Peyer's patch (tissue), 4 donors: Measurements from ENCODE around the gene CLK2. TPM values are rescaled to one million over a fixed set of nuclear protein-coding genes. Genes with fewer than 3 reads are reported as not detected.
"Not testable (repeated sequence)": the region's sequence is repeated elsewhere in the genome, so short reads cannot be mapped to it uniquely, and the experiment has no call there.

ENCODE experiments used
- DNase-seq, 3 donors: peaks; one replicate each; pipeline ENCODE4 v3.0.0-alpha.2; 2017 to 2019
- H3K27ac ChIP-seq, 4 donors: fragments of 200-600 bp; sonication (generic); one replicate each; pipeline ENCODE4 v1.5.1; 2016 to 2019
- H3K27me3 ChIP-seq, 2 donors: fragments of 200-600 bp; sonication (generic); one replicate each; pipeline ENCODE4 v1.5.1; 2019
- H3K36me3 ChIP-seq, 3 donors: fragments of 200-600 bp; sonication (generic); one replicate each; pipeline ENCODE4 v1.5.1; 2016 to 2019
- H3K4me1 ChIP-seq, 4 donors: fragments of 200-600 bp; sonication (generic); one replicate each; pipeline ENCODE4 v1.5.1; 2016 to 2019
- H3K4me3 ChIP-seq, 4 donors: fragments of 200-600 bp; sonication (generic); 1 replicate in 3 of 4; 2 replicates in 1 of 4; pipeline ENCODE4 v1.5.1; 2016 to 2019; ENCODE audit warnings: mild to moderate bottlenecking in 1 of 4
- H3K9me3 ChIP-seq, 4 donors: fragments of 200-600 bp; sonication (generic); one replicate each; pipeline ENCODE4 v1.5.1; 2016 to 2019; ENCODE audit warnings: mild to moderate bottlenecking in 1 of 4
- POLR2A ChIP-seq, 2 donors: fragments of 450-650 bp; IDR thresholded peaks; one replicate each; pipeline ENCODE4 v1.5.1; 2017; ENCODE audit warnings: antibody characterized with exemption in 2 of 2, mild to moderate bottlenecking in 2 of 2, moderate library complexity in 2 of 2
- total RNA-seq, 4 donors: library from RNA; depleted of rRNA; stranded (reverse); fragments of >200 nt; gene quantifications; one replicate each; pipeline ENCODE4 v1.1.0, GENCODE V29; 2016
- TF ChIP-seq, protein P1 (sequence below), 6 experiments: fragments of 450-650 bp in 4 of 6; fragments of 200-600 bp in 2 of 6; sonication (generic) in 1 of 6; IDR thresholded peaks; one replicate each; pipeline ENCODE4 v1.5.1; 2017 to 2019; ENCODE audit warnings: antibody characterized with exemption in 6 of 6, mild to moderate bottlenecking in 3 of 6, moderate library complexity in 1 of 6

CLK2 gene
- total RNA-seq, 4 donors from 2014 or later = 44.7 to 125 (median 98.5) TPM

DNA sequence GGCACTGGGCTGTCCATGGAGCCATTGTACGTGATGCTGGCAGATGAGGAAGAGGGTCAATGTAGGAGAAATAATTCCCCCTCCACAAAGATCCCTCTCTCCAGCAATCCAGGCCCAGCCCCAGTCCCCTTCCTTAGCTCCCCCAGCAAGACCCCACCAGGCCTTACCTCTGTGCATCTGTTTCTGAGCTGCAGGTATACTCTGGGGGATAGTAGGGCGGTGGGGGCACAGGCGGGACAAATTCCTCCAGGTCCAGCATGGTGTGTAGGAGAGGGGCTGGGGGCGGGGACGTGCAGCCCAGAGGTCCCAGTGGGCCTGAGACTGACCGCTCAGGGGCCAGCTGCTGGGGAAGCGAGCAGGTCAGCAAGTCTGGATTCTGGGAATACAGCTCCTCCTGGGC, 21.7 kb downstream of the CLK2 start:
- H3K27me3 ChIP-seq = no peaks in the 10 kb centered on the region
- no peak overlapping the region for H3K27ac ChIP-seq
- no peaks in the 10 kb centered on the region for H3K9me3 ChIP-seq
- peaks cover 4 to 27% (median 17%) of the 10 kb centered on the region in 4 donors for H3K4me1 ChIP-seq
- TF ChIP-seq, protein P1, sequence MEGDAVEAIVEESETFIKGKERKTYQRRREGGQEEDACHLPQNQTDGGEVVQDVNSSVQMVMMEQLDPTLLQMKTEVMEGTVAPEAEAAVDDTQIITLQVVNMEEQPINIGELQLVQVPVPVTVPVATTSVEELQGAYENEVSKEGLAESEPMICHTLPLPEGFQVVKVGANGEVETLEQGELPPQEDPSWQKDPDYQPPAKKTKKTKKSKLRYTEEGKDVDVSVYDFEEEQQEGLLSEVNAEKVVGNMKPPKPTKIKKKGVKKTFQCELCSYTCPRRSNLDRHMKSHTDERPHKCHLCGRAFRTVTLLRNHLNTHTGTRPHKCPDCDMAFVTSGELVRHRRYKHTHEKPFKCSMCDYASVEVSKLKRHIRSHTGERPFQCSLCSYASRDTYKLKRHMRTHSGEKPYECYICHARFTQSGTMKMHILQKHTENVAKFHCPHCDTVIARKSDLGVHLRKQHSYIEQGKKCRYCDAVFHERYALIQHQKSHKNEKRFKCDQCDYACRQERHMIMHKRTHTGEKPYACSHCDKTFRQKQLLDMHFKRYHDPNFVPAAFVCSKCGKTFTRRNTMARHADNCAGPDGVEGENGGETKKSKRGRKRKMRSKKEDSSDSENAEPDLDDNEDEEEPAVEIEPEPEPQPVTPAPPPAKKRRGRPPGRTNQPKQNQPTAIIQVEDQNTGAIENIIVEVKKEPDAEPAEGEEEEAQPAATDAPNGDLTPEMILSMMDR (IDR thresholded peaks at IDR 0.05) = no peak
- no peak for TF ChIP-seq POLR2A (IDR thresholded peaks at IDR 0.05)
- DNase-seq = no peak
- H3K4me3 ChIP-seq = no peak overlapping the region
- H3K36me3 ChIP-seq = peaks cover 0 to 8% (median 0%) of the 10 kb centered on the region in 3 donors

DNA sequence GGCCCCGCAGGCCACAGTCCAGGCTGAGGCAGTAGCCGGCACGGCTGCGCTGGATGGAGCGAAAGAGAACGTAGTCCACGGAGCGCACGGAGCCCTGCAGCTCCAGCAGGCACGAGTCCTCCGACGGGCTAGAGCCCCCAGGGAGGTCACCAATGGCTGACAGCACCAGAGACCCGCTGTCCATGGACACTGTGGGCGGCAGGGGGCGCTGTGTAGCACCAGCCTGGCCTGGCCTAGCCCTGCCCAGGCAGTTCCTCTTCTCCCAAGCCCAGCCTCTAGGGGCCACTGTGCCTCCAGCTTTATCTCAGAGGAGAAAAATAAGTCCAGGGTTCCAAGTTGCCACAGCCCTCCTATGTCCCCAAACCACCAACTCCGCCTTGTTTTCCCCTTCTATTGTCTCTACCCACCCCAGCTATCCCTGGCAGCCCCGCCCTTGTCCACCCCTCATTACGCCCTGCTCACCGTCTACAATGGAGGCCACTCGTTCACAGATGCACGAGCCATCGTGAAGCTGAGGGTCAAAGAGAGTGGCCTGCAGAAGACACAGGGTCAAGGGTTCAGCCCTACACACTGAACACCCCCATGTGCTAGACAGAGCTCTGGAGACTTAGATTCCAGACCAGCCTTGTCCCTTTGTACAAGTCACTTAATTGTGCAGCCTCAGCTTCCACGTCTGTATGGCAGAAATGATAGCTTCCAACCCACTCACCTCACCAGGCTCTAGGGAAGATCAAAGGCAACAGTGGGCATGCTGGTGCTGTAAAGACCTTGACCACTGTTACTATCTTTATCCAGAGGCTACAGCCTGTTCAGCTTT, 22.5 kb downstream of the CLK2 start:
- no peaks in the 10 kb centered on the region for H3K9me3 ChIP-seq
- H3K27ac ChIP-seq = peak overlapping the region in 3 of 4 donors; percentile 29 to 68 (median 37)
- H3K4me1 ChIP-seq = peaks cover 1 to 27% (median 17%) of the 10 kb centered on the region in 4 donors
- peaks cover 0 to 8% (median 0%) of the 10 kb centered on the region in 3 donors for H3K36me3 ChIP-seq
- no peaks in the 10 kb centered on the region for H3K27me3 ChIP-seq
- H3K4me3 ChIP-seq = peak overlapping the region; percentile 33 to 50 (median 43)
- peak; percentile 91 to 96 (median 95) for DNase-seq
- TF ChIP-seq, protein P1 (IDR thresholded peaks at IDR 0.05) = peak; percentile 99 to 100 (median 100)
- TF ChIP-seq POLR2A (IDR thresholded peaks at IDR 0.05) = no peak

DNA sequence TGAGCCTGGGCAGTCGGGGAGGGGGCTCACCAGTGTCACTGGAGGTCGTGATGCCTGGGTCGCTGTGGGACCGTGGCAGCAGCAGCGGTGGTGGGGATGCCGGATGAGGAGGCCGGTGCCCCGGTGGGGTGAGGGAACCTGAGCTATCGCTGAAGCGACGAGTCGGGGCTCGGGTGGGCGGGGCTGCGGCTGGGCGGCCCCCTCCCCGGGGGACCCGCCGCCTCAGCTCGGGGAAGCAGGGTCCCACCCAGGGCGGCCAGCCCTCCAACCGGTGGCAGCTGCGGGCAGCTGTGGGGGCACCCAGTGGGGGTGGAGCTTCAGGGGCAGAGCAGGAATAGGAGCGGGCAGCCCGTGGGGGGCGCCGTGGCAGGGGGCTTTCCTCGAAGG, 23.1 kb downstream of the CLK2 start:
- TF ChIP-seq POLR2A (IDR thresholded peaks at IDR 0.05) = no peak
- TF ChIP-seq, protein P1 (IDR thresholded peaks at IDR 0.05) = no peak
- H3K4me3 ChIP-seq = peak overlapping the region; percentile 33 to 50 (median 43)

DNA sequence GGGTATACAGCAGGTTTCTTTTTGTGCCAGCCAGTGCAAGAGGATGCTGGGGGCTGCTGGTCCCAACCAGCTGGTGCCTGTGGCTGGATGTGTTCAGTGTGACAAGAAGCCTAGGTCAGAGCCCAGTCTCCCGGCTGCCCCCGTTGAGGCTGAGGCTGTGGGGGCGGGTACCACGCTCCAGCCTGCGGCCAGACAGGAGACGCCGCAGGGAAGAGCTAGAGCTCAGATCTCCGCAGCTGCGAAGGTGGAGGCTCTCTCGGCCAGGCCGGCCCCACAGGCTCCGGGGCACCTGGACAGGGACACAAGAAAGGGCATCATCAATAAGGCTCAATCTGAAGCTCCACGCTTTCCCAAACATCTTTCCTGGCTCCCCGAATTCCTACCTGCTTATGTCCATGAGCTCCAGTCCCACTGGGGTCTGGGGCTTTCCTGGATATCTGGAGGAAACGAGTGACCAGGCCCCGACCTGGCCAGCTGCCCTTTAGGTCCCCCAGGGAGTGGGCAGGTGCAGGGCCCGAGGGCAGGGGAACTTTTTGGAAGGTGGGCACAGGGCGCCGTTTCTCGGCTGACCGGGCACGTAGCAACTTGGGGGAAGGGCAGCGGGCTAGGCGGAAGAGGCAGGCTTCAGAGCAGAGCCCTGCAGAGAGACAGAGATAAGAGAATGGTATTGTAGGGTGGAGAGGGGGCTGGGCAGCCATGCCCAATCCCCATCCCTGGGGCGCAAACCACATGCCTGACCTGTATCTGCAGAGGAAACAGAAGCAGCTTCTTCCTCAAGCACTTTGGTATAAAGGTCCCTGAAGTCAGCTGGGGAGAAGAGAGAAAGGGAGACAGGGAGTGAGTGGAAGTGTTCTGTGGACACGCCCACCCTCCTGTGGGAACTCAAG, 25.4 kb downstream of the CLK2 start:
- Histone ChIP-seq H3K4me3 (no peak overlapping the region), H3K36me3 (peaks cover 0 to 8% (median 0%) of the 10 kb centered on the region in 3 donors), H3K4me1 (peaks cover 0 to 21% (median 10%) of the 10 kb centered on the region in 4 donors), H3K27ac (no peak overlapping the region), H3K9me3 (no peaks in the 10 kb centered on the region), H3K27me3 (no peaks in the 10 kb centered on the region)
- no peak for DNase-seq
- no peak for TF ChIP-seq POLR2A (IDR thresholded peaks at IDR 0.05)
- TF ChIP-seq, protein P1 (IDR thresholded peaks at IDR 0.05) = no peak

More for the DNA sequence above, 23.1 kb downstream of the CLK2 start:
- no peaks in the 10 kb centered on the region for H3K9me3 ChIP-seq
- no peaks in the 10 kb centered on the region for H3K27me3 ChIP-seq
- no peak for DNase-seq
- H3K4me1 ChIP-seq = peaks cover 0 to 27% (median 17%) of the 10 kb centered on the region in 4 donors
- peak overlapping the region in 3 of 4 donors; percentile 29 to 68 (median 37) for H3K27ac ChIP-seq
- peaks cover 0 to 8% (median 0%) of the 10 kb centered on the region in 3 donors for H3K36me3 ChIP-seq

DNA sequence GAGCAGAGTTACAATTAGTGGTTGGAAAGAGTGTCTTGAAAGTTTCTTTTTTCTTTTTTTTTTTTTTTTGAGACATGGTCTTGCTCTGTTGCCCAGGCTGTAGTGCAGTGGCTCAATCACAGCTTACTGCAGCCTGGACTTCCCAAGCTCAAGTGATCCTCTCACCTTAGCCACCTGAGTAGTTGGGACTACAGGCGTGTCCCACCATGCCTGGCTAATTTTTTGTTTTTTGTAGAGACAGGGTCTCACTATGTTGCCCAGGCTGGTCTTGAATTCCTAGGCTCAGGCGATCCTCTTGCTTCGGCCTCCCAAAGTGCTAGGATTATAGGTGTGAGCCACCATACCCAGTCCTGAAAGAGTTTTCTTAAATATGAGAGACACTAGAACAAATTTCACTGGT, 26.5 kb downstream of the CLK2 start:
- H3K9me3 ChIP-seq, H3K36me3 ChIP-seq, DNase-seq, H3K27ac ChIP-seq, H3K27me3 ChIP-seq, H3K4me3 ChIP-seq: not testable (repeated sequence)
- peaks cover 0 to 25% (median 10%) of the 10 kb centered on the region in 4 donors for H3K4me1 ChIP-seq
